ENCODE data around the gene ACOT8. TPM values are rescaled to one million over a fixed set of nuclear protein-coding genes. Genes with fewer than 3 reads are reported as not detected.

The ACOT8 gene
- total RNA-seq, 2 donors from 2014 or later = 36.8 to 42.8 TPM

GRCh38 chr20:45843506-45843905 is 13.7 kb downstream of the ACOT8 start:
- intact Hi-C loops (cut with DNase I) = no loop called here
- H3K27ac ChIP-seq = no peak overlapping the region
- WGBS, 2 donors = 86% methylated on average over 11 to 14 of the region's 14 CpGs

GRCh38 chr20:45842169-45842812 is 14.9 kb downstream of the ACOT8 start:
- Histone ChIP-seq H3K4me3 (no peak overlapping the region), H3K4me1 (no peaks in the 10 kb centered on the region), H3K27me3 (no peaks in the 10 kb centered on the region), H3K36me3 (replicated peaks in 1 of 2; ENCODE audit: insufficient read depth in 1 of 2, low read depth in 2 of 2) (peaks cover 3 to 12% of the 10 kb centered on the region in 2 donors), H3K27ac (no peak overlapping the region), H3K9me3 (no peaks in the 10 kb centered on the region)
- intact Hi-C loops (cut with DNase I) = no loop called here
- WGBS, 2 donors = 70 to 92% methylated on average over 5 of the region's 5 CpGs
- TF ChIP-seq POLR2A (IDR thresholded peaks at IDR 0.05) (no peak), CTCF (IDR thresholded peaks at IDR 0.05) (no peak)
- DNase-seq = peak in 1 of 4 donors; percentile 17
- ATAC-seq = no peak

More at GRCh38 chr20:45843506-45843905, 13.7 kb downstream of the ACOT8 start:
- Histone ChIP-seq H3K27me3 (no peaks in the 10 kb centered on the region), H3K36me3 (replicated peaks in 1 of 2; ENCODE audit: insufficient read depth in 1 of 2, low read depth in 2 of 2) (peaks cover 3 to 16% of the 10 kb centered on the region in 2 donors), H3K9me3 (no peaks in the 10 kb centered on the region), H3K4me1 (no peaks in the 10 kb centered on the region), H3K4me3 (no peak overlapping the region)
- ATAC-seq = no peak
- no peak for DNase-seq
- TF ChIP-seq CTCF (IDR thresholded peaks at IDR 0.05) = no peak
- TF ChIP-seq POLR2A (IDR thresholded peaks at IDR 0.05) = no peak

- H3K36me3 ChIP-seq (replicated peaks in 1 of 2; ENCODE audit: insufficient read depth in 1 of 2, low read depth in 2 of 2) = peaks cover 3 to 12% of the 10 kb centered on the region in 2 donors
- intact Hi-C loops (cut with DNase I) = no loop called here
- WGBS, 2 donors = 94 to 95% methylated on average over 7 to 10 of the region's 10 CpGs
- ATAC-seq (no peak), DNase-seq (no peak)
- no peaks in the 10 kb centered on the region for H3K4me1 ChIP-seq
- H3K9me3 ChIP-seq = no peaks in the 10 kb centered on the region
- H3K4me3 ChIP-seq = no peak overlapping the region
- no peak for TF ChIP-seq CTCF (IDR thresholded peaks at IDR 0.05)
- no peak for TF ChIP-seq POLR2A (IDR thresholded peaks at IDR 0.05)
- no peak overlapping the region for H3K27ac ChIP-seq
- no peaks in the 10 kb centered on the region for H3K27me3 ChIP-seq
Measured at GRCh38 chr20:45841407-45842129, 15.6 kb downstream of the ACOT8 start.

- no peak for TF ChIP-seq CTCF (IDR thresholded peaks at IDR 0.05)
- no peak for TF ChIP-seq POLR2A (IDR thresholded peaks at IDR 0.05)
- Histone ChIP-seq H3K36me3 (replicated peaks in 1 of 2; ENCODE audit: insufficient read depth in 1 of 2, low read depth in 2 of 2) (peaks cover 3 to 12% of the 10 kb centered on the region in 2 donors), H3K9me3 (no peaks in the 10 kb centered on the region), H3K4me3 (no peak overlapping the region), H3K27me3 (no peaks in the 10 kb centered on the region), H3K4me1 (no peaks in the 10 kb centered on the region), H3K27ac (no peak overlapping the region)
- intact Hi-C loops (cut with DNase I) = no loop called here
- ATAC-seq = peak; percentile 28
- no peak for DNase-seq
- 94% methylated on average over 24 of the region's 25 CpGs; no CpG with 5 or more reads in 1 of the 2 donors for WGBS, 2 donors
Measured at GRCh38 chr20:45840700-45841198, 16.4 kb downstream of the ACOT8 start.
